ENCODE measurements around the gene IL22RA1.

GRCh38 chr1:24086466-24086865 lies 56.5 kb downstream of the IL22RA1 start:
- TF ChIP-seq CTCF (IDR thresholded peaks at IDR 0.05), result no peak
- TF ChIP-seq EZH2 (IDR thresholded peaks at IDR 0.05), result no peak
- no peak for TF ChIP-seq EZH2phosphoT487 (IDR thresholded peaks at IDR 0.05)
